Measurements from ENCODE around the gene CACNA1G. TPM values are rescaled to one million over a fixed set of nuclear protein-coding genes. Genes with fewer than 3 reads are reported as not detected.

Gene CACNA1G
- total RNA-seq, 2 donors from 2014 or later, result 0.84 to 1.1 TPM

GRCh38 chr17:50613007-50613992, 52.8 kb downstream of the CACNA1G start:
- H3K27ac Mint-ChIP-seq, result no peak overlapping the region
- H3K36me3 ChIP-seq (ENCODE audit: control insufficient read depth, insufficient read depth, low read length), result no peaks in the 10 kb centered on the region
- no peak overlapping the region for H3K4me3 Mint-ChIP-seq
- no peaks in the 10 kb centered on the region for H3K27me3 Mint-ChIP-seq (ENCODE audit: insufficient read depth)
- no peaks in the 10 kb centered on the region for H3K4me1 Mint-ChIP-seq
- H3K9me3 Mint-ChIP-seq, result no peaks in the 10 kb centered on the region
- H3K9ac ChIP-seq (ENCODE audit: extremely low read depth, low read length, poor library complexity, severe bottlenecking), result no peak overlapping the region
- no peaks in the 10 kb centered on the region for H3K36me3 Mint-ChIP-seq (ENCODE audit: low read depth)
- WGBS, 2 experiments (ENCODE audit: insufficient coverage in 1 of 2, insufficient read length in 1 of 2), result 89 to 91% methylated on average over 18 to 26 of the region's 26 CpGs
- H3K4me1 ChIP-seq (ENCODE audit: control insufficient read depth, insufficient read depth, low read length), result no peaks in the 10 kb centered on the region
- no peak overlapping the region for H3K4me3 ChIP-seq (ENCODE audit: low read length)
- no peak overlapping the region for H3K27ac ChIP-seq (ENCODE audit: low read depth, low read length)
- DNase-seq, result no peak
- no peaks in the 10 kb centered on the region for H3K27me3 ChIP-seq (ENCODE audit: control insufficient read depth, insufficient read depth, low read length, poor library complexity, severe bottlenecking)
- peak; percentile 67 for TF ChIP-seq CTCF (conservative IDR thresholded peaks at IDR 0.05)
- H3K9me3 ChIP-seq (ENCODE audit: control insufficient read depth, low read length), result no peaks in the 10 kb centered on the region

GRCh38 chr17:50614471-50615051, 54.0 kb downstream of the CACNA1G start:
- Mint-ChIP-seq H3K36me3 (ENCODE audit: low read depth) (no peaks in the 10 kb centered on the region), H3K27ac (no peak overlapping the region), H3K4me1 (peaks cover 2% of the 10 kb centered on the region), H3K4me3 (no peak overlapping the region), H3K9me3 (no peaks in the 10 kb centered on the region), H3K27me3 (ENCODE audit: insufficient read depth) (no peaks in the 10 kb centered on the region)
- TF ChIP-seq CTCF (conservative IDR thresholded peaks at IDR 0.05), result no peak
- 87 to 88% methylated on average over 4 to 11 of the region's 11 CpGs for WGBS, 2 experiments (ENCODE audit: insufficient coverage in 1 of 2, insufficient read length in 1 of 2)
- Histone ChIP-seq H3K36me3 (ENCODE audit: control insufficient read depth, insufficient read depth, low read length) (no peaks in the 10 kb centered on the region), H3K4me3 (ENCODE audit: low read length) (no peak overlapping the region), H3K4me1 (ENCODE audit: control insufficient read depth, insufficient read depth, low read length) (no peaks in the 10 kb centered on the region), H3K9ac (ENCODE audit: extremely low read depth, low read length, poor library complexity, severe bottlenecking) (no peak overlapping the region), H3K27ac (ENCODE audit: low read depth, low read length) (no peak overlapping the region), H3K9me3 (ENCODE audit: control insufficient read depth, low read length) (no peaks in the 10 kb centered on the region), H3K27me3 (ENCODE audit: control insufficient read depth, insufficient read depth, low read length, poor library complexity, severe bottlenecking) (no peaks in the 10 kb centered on the region)
- DNase-seq, result no peak

GRCh38 chr17:50615828-50616227, 55.3 kb downstream of the CACNA1G start:
- Histone ChIP-seq H3K9me3 (ENCODE audit: control insufficient read depth, low read length) (no peaks in the 10 kb centered on the region), H3K36me3 (ENCODE audit: control insufficient read depth, insufficient read depth, low read length) (no peaks in the 10 kb centered on the region), H3K27me3 (ENCODE audit: control insufficient read depth, insufficient read depth, low read length, poor library complexity, severe bottlenecking) (no peaks in the 10 kb centered on the region), H3K4me3 (ENCODE audit: low read length) (no peak overlapping the region), H3K4me1 (ENCODE audit: control insufficient read depth, insufficient read depth, low read length) (no peaks in the 10 kb centered on the region), H3K9ac (ENCODE audit: extremely low read depth, low read length, poor library complexity, severe bottlenecking) (no peak overlapping the region), H3K27ac (ENCODE audit: low read depth, low read length) (no peak overlapping the region)
- no peak for DNase-seq
- no peak overlapping the region for H3K4me3 Mint-ChIP-seq
- WGBS, 2 experiments (ENCODE audit: insufficient coverage in 1 of 2, insufficient read length in 1 of 2), result 90 to 94% methylated on average over 4 to 7 of the region's 7 CpGs
- H3K4me1 Mint-ChIP-seq, result peaks cover 6% of the 10 kb centered on the region
- no peaks in the 10 kb centered on the region for H3K36me3 Mint-ChIP-seq (ENCODE audit: low read depth)
- no peak overlapping the region for H3K27ac Mint-ChIP-seq
- H3K9me3 Mint-ChIP-seq, result no peaks in the 10 kb centered on the region
- TF ChIP-seq CTCF (conservative IDR thresholded peaks at IDR 0.05), result no peak
- H3K27me3 Mint-ChIP-seq (ENCODE audit: insufficient read depth), result no peaks in the 10 kb centered on the region

All from endodermal cell (in vitro differentiated cells).